HepG2 (cell line): Measurements from ENCODE around the gene CREB3. TPM values are rescaled to one million over a fixed set of nuclear protein-coding genes. Genes with fewer than 3 reads are reported as not detected.

Experiments used
- ATF1 ChIP-seq: IDR thresholded peaks from 2 replicates; pipeline ENCODE4 v1.6.1; 2016; ENCODE audit warnings: mild to moderate bottlenecking, control low read depth
- ATF4 ChIP-seq, 2 experiments: fragments of 450-650 bp in 1 of 2; sonication (generic) in 1 of 2; formaldehyde crosslinking; IDR thresholded peaks; 2 replicates each; pipeline versions ENCODE4 v1.5.0 to v1.8.0; 2020 to 2022; ENCODE audit warnings: mild to moderate bottlenecking in 1 of 2, missing genetic modification reagents in 1 of 2
- ATF7 ChIP-seq, 2 experiments: fragments of 450-650 bp in 1 of 2; sonication (generic) in 1 of 2; formaldehyde crosslinking in 1 of 2; IDR thresholded peaks; 2 replicates each; pipeline versions ENCODE4 v1.4.0 to v1.6.1; 2016 to 2020; ENCODE audit warnings: antibody characterized with exemption in 1 of 2, mild to moderate bottlenecking in 1 of 2, missing genetic modification reagents in 1 of 2
- CENPBD1 ChIP-seq: sonication (generic); formaldehyde crosslinking; IDR thresholded peaks from 2 replicates; pipeline ENCODE4 v1.8.0; 2022; ENCODE audit warnings: missing genetic modification reagents, low read depth, mild to moderate bottlenecking, borderline replicate concordance
- DRAP1 ChIP-seq: IDR thresholded peaks from 2 replicates; pipeline ENCODE4 v1.6.1; 2016; ENCODE audit warnings: missing genetic modification reagents, missing compliant biosample characterization
- E2F1 ChIP-seq: sonication (generic); formaldehyde crosslinking; IDR thresholded peaks from 2 replicates; pipeline ENCODE4 v1.5.0; 2020; ENCODE audit warnings: missing genetic modification reagents
- FLYWCH1 ChIP-seq: sonication (generic); formaldehyde crosslinking; IDR thresholded peaks from 2 replicates; pipeline ENCODE4 v1.8.1; 2023; ENCODE audit warnings: mild to moderate bottlenecking, missing genetic modification reagents
- FOSL1 ChIP-seq: sonication (generic); formaldehyde crosslinking; IDR thresholded peaks from 2 replicates; pipeline ENCODE4 v1.9.0; 2021; ENCODE audit warnings: missing genetic modification reagents, borderline replicate concordance
- HES4 ChIP-seq: sonication (generic); formaldehyde crosslinking; IDR thresholded peaks from 2 replicates; pipeline ENCODE4 v1.9.0; 2021; ENCODE audit warnings: mild to moderate bottlenecking, missing genetic modification reagents, borderline replicate concordance
- HMGXB4 ChIP-seq, 2 experiments: sonication (generic) in 1 of 2; formaldehyde crosslinking in 1 of 2; IDR thresholded peaks; 2 replicates each; pipeline versions ENCODE4 v1.4.0 to v1.6.1; 2018 to 2020; ENCODE audit warnings: missing genetic modification reagents in 2 of 2, borderline replicate concordance in 1 of 2, low read depth in 1 of 2, mild to moderate bottlenecking in 1 of 2, missing biosample characterization in 1 of 2
- PHF8 ChIP-seq: sonication (generic); formaldehyde crosslinking; IDR thresholded peaks from 2 replicates; pipeline ENCODE4 v1.5.0; 2020; ENCODE audit warnings: missing genetic modification reagents
- PLSCR1 ChIP-seq: sonication (generic); formaldehyde crosslinking; IDR thresholded peaks from 2 replicates; pipeline ENCODE4 v1.5.0; 2020; ENCODE audit warnings: missing genetic modification reagents, mild to moderate bottlenecking, borderline replicate concordance
- POLR2A ChIP-seq, 2 experiments: IDR thresholded peaks; 2 replicates each; pipeline ENCODE4 v1.6.1; 2011; ENCODE audit warnings: low read depth in 2 of 2, low read length in 2 of 2, mild to moderate bottlenecking in 1 of 2, moderate library complexity in 1 of 2; ENCODE audit not compliant: insufficient read depth in 1 of 2
- RBFOX2 ChIP-seq: fragments of 200-400 bp; formaldehyde crosslinking; IDR thresholded peaks from 2 replicates; pipeline ENCODE4 v1.6.1; 2017; ENCODE audit warnings: low read depth, mild to moderate bottlenecking, low read length
- SIN3B ChIP-seq: fragments of 150-350 bp; IDR thresholded peaks from 2 replicates; pipeline ENCODE4 v1.6.1; 2014; ENCODE audit warnings: low read length
- SIX1 ChIP-seq: sonication (generic); formaldehyde crosslinking; IDR thresholded peaks from 2 replicates; pipeline ENCODE4 v1.4.0; 2020; ENCODE audit warnings: missing genetic modification reagents, borderline replicate concordance
- TARDBP ChIP-seq: sonication (generic); formaldehyde crosslinking; IDR thresholded peaks from 2 replicates; pipeline ENCODE4 v1.8.0; 2022; ENCODE audit warnings: mild to moderate bottlenecking, missing genetic modification reagents
- TBX2 ChIP-seq: sonication (generic); formaldehyde crosslinking; IDR thresholded peaks from 2 replicates; pipeline ENCODE4 v1.5.0; 2020; ENCODE audit warnings: missing genetic modification reagents, mild to moderate bottlenecking, borderline replicate concordance
- XBP1 ChIP-seq: sonication (generic); formaldehyde crosslinking; IDR thresholded peaks from 2 replicates; pipeline ENCODE4 v1.5.0; 2020; ENCODE audit warnings: missing genetic modification reagents
- ZC3H4 ChIP-seq: sonication (generic); formaldehyde crosslinking; IDR thresholded peaks from 2 replicates; pipeline ENCODE4 v1.4.0; 2020; ENCODE audit warnings: missing genetic modification reagents, borderline replicate concordance
- ZNF20 ChIP-seq: sonication (generic); formaldehyde crosslinking; IDR thresholded peaks from 2 replicates; pipeline ENCODE4 v1.4.0; 2020; ENCODE audit warnings: mild to moderate bottlenecking, moderate library complexity, missing genetic modification reagents
- ZNF263 ChIP-seq: sonication (generic); formaldehyde crosslinking; IDR thresholded peaks from 2 replicates; pipeline ENCODE4 v1.4.0; 2020; ENCODE audit warnings: missing genetic modification reagents
- ZNF33A ChIP-seq: sonication (generic); formaldehyde crosslinking; IDR thresholded peaks from 2 replicates; pipeline ENCODE4 v1.5.1; 2020; ENCODE audit warnings: missing genetic modification reagents, mild to moderate bottlenecking, moderate library complexity, borderline replicate concordance
- ZNF484 ChIP-seq: sonication (generic); formaldehyde crosslinking; IDR thresholded peaks from 2 replicates; pipeline ENCODE4 v1.5.1; 2020; ENCODE audit warnings: mild to moderate bottlenecking, low read depth, missing genetic modification reagents, borderline replicate concordance
- polyA plus RNA-seq, 8 experiments: library from polyadenylated mRNA; depleted of rRNA in 3 of 8; stranded (reverse) in 7 of 8; unstranded in 1 of 8; fragments of >200 nt; fragmentation: Illumina TruSeq in 4 of 8; extraction: Trizol in 4 of 8; gene quantifications; 2 replicates each; pipeline versions ENCODE4 v1.2.1 to v1.2.3, GENCODE V29; 2011 to 2016; ENCODE audit warnings: low read depth in 4 of 8, missing spikeins in 1 of 8, mixed read lengths in 1 of 8; ENCODE audit not compliant: insufficient read depth in 1 of 8
- total RNA-seq, 5 experiments: library from RNA; depleted of rRNA; stranded (reverse); fragments of >200 nt; fragmentation: Illumina TruSeq; extraction: Trizol; gene quantifications; 2 replicates each; pipeline ENCODE4 v1.2.3, GENCODE V29; 2016; ENCODE audit warnings: low read depth in 1 of 5

CREB3 gene
- total and polyA plus RNA-seq, 2 of the 13 experiments (the other 11 are each of a cell fraction or from before 2014, with no cell fraction given): 11.1 to 34.2 TPM

GRCh38 chr9:35690614-35691333 lies 41.7 kb upstream of the CREB3 start (continued):
- TF ChIP-seq PLSCR1 (CRISPR knock-in tag) (no peak), HES4 (CRISPR knock-in tag) (no peak), CENPBD1 (CRISPR knock-in tag) (no peak), ZC3H4 (CRISPR knock-in tag) (no peak), ATF4 (CRISPR knock-in tag; IDR thresholded peaks at IDR 0.05) (no peak), ZNF33A (CRISPR knock-in tag) (no peak), XBP1 (CRISPR knock-in tag) (no peak), RBFOX2 (peak; percentile 62), E2F1 (CRISPR knock-in tag) (no peak), FLYWCH1 (CRISPR knock-in tag) (no peak), ZNF20 (CRISPR knock-in tag) (no peak), SIX1 (CRISPR knock-in tag) (no peak), ZNF484 (CRISPR knock-in tag) (no peak), HMGXB4 (CRISPR knock-in tag; IDR thresholded peaks at IDR 0.05; ENCODE audit: borderline replicate concordance in 1 of 2, low read depth in 1 of 2) (peak in 1 of 2 experiments; percentile 47; a peak in 1 of 4 replicates), ATF1 (no peak), FOSL1 (CRISPR knock-in tag) (no peak), TARDBP (CRISPR knock-in tag) (no peak), ATF7 (IDR thresholded peaks at IDR 0.05) (no peak), ATF7 (CRISPR knock-in tag; IDR thresholded peaks at IDR 0.05) (no peak), SIN3B (no peak), ZNF263 (CRISPR knock-in tag) (peak; percentile 25; the same call in 1 of the 2 replicates), POLR2A (IDR thresholded peaks at IDR 0.05; ENCODE audit: insufficient read depth in 1 of 2, low read depth in 2 of 2, low read length in 2 of 2) (peak in 1 of 2 experiments; percentile 42; a peak in 1 of 4 replicates), PHF8 (CRISPR knock-in tag) (peak; percentile 60; the same call in 1 of the 2 replicates), DRAP1 (CRISPR knock-in tag) (no peak), TBX2 (CRISPR knock-in tag) (0 out of 2 replicates have a peak, but pooled peaks have one; percentile 18)
